Endothelial cell of umbilical vein (primary cell): ENCODE measurements around the gene PNPO. TPM values are rescaled to one million over a fixed set of nuclear protein-coding genes. Genes with fewer than 3 reads are reported as not detected.

Experiments used
- BruUV-seq: library from RNA; stranded (reverse); fragments of 400-500 nt; replicated peaks from 2 replicates; lab custom pipeline; 2021; lab: Mats Ljungman, UMichigan
- CTCF ChIA-PET: fragments of 300-600, 350-600 bp; sonication (Branson Sonifier 250); formaldehyde crosslinking; loops from one replicate; lab custom pipeline; 2021; ENCODE audit warnings: antibody characterized with exemption, inconsistent platforms; lab: Charles Lee
- POLR2A ChIA-PET: fragments of 300-600, 350-600 bp; sonication (Branson Sonifier 250); formaldehyde crosslinking; loops from one replicate; lab custom pipeline; 2021; ENCODE audit warnings: antibody characterized with exemption, inconsistent platforms; lab: Charles Lee
- DNase-seq: peaks from one replicate; pipeline ENCODE4 v3.0.0-alpha.2; 2011; ENCODE audit warnings: low read depth, low spot score
- FAIRE-seq: peaks from 2 replicates; lab custom pipeline; 2011; peaks lifted over from hg19 to GRCh38; lab: Jason Lieb, UNC
- H2AFZ ChIP-seq: 2 replicates; pipeline ENCODE4 v1.6.0; 2012; ENCODE audit warnings: low read depth, low read length, control low read depth, inconsistent platforms
- H3K27ac ChIP-seq: 2 replicates; pipeline ENCODE4 v1.5.1; 2011; ENCODE audit warnings: low read depth, mild to moderate bottlenecking, control low read depth, low read length, moderate library complexity; ENCODE audit not compliant: insufficient read depth
- H3K27me3 ChIP-seq, 2 experiments: 2 replicates each; pipeline versions ENCODE4 v1.6.0 to v1.6.1; 2011; ENCODE audit warnings: low read length in 2 of 2, mixed read lengths in 1 of 2; ENCODE audit not compliant: control insufficient read depth in 2 of 2, insufficient read depth in 2 of 2
- H3K36me3 ChIP-seq, 2 experiments: 2 replicates in 1 of 2; 3 replicates in 1 of 2; pipeline ENCODE4 v1.5.1; 2011; ENCODE audit warnings: low read length in 2 of 2, mild to moderate bottlenecking in 1 of 2, moderate library complexity in 1 of 2; ENCODE audit not compliant: control insufficient read depth in 2 of 2, insufficient read depth in 2 of 2; ENCODE audit errors: extremely low read depth in 1 of 2
- H3K4me1 ChIP-seq: 3 replicates; pipeline ENCODE4 v1.5.1; 2011; ENCODE audit warnings: mild to moderate bottlenecking, low read length; ENCODE audit not compliant: control insufficient read depth, insufficient read depth; ENCODE audit errors: extremely low read depth
- H3K4me2 ChIP-seq: 2 replicates; pipeline ENCODE4 v1.6.1; 2011; ENCODE audit warnings: low read length, control low read depth, mixed read lengths; ENCODE audit not compliant: insufficient read depth
- H3K4me3 ChIP-seq, 3 experiments: fragments of 200-600 bp in 1 of 3; sonication (generic), shearing (Covaris generic) in 1 of 3; replicated peaks in 1 of 3; 2 replicates each; pipeline ENCODE4 v1.5.1; 2011 to 2016; ENCODE audit warnings: control low read depth in 3 of 3, low read length in 3 of 3, mild to moderate bottlenecking in 2 of 3, inconsistent platforms in 1 of 3, low read depth in 1 of 3, moderate library complexity in 1 of 3; ENCODE audit not compliant: insufficient read depth in 1 of 3
- H3K79me2 ChIP-seq: 2 replicates; pipeline ENCODE4 v1.6.0; 2012; ENCODE audit warnings: low read length, inconsistent platforms; ENCODE audit not compliant: control insufficient read depth, insufficient read depth
- H3K9ac ChIP-seq: replicated peaks from 2 replicates; pipeline ENCODE3; 2011; ENCODE audit warnings: low read length, control low read depth; ENCODE audit not compliant: insufficient read depth; ENCODE audit errors: extremely low read depth
- H3K9me1 ChIP-seq: replicated peaks from 3 replicates; pipeline ENCODE4 v1.6.0; 2011; ENCODE audit warnings: mild to moderate bottlenecking, low read length; ENCODE audit not compliant: control insufficient read depth, insufficient read depth; ENCODE audit errors: extremely low read depth
- H3K9me3 ChIP-seq: replicated peaks from 2 replicates; pipeline ENCODE4 v1.5.1; 2012; ENCODE audit warnings: low read length, inconsistent platforms; ENCODE audit not compliant: control insufficient read depth, insufficient read depth
- H4K20me1 ChIP-seq: replicated peaks from 2 replicates; pipeline ENCODE3; 2011; ENCODE audit warnings: mild to moderate bottlenecking, low read length; ENCODE audit not compliant: control insufficient read depth, insufficient read depth; ENCODE audit errors: extremely low read depth
- EZH2 ChIP-seq: IDR thresholded peaks from 2 replicates; pipeline ENCODE4 v1.6.1; 2012; ENCODE audit warnings: borderline replicate concordance, low read depth, mild to moderate bottlenecking, moderate library complexity, low read length, inconsistent platforms; ENCODE audit not compliant: severe bottlenecking
- FOS ChIP-seq: IDR thresholded peaks from 2 replicates; pipeline ENCODE4 v1.6.1; 2011; ENCODE audit warnings: mild to moderate bottlenecking, low read length, moderate library complexity, borderline replicate concordance; ENCODE audit not compliant: insufficient read depth
- JUN ChIP-seq: IDR thresholded peaks from 2 replicates; pipeline ENCODE4 v1.6.1; 2011; ENCODE audit warnings: borderline replicate concordance, low read depth; ENCODE audit not compliant: insufficient read length, insufficient read depth
- MYC ChIP-seq: IDR thresholded peaks from one replicate; pipeline ENCODE4 v1.6.1; 2011; ENCODE audit warnings: mild to moderate bottlenecking, low read depth, low read length
- POLR2A ChIP-seq: IDR thresholded peaks from 2 replicates; pipeline ENCODE4 v1.6.1; 2012; ENCODE audit warnings: low read depth, mild to moderate bottlenecking, control low read depth, low read length
- POLR2AphosphoS5 ChIP-seq: IDR thresholded peaks from 2 replicates; pipeline ENCODE4 v1.6.1; 2012; ENCODE audit warnings: low read depth, mild to moderate bottlenecking, control low read depth, low read length, moderate library complexity; ENCODE audit not compliant: insufficient read depth
- dilution Hi-C: fragments of 300-500 bp; cut with MboI; formaldehyde crosslinking; loops from one replicate; pipeline ENCODE4 v1.15.0; 2019; ENCODE audit warnings: low sequenced_read_pairs; ENCODE audit not compliant: extremely low pct_ligation_motif_present
- intact Hi-C: fragments of 100-400 bp; cut with micrococcal nuclease; formaldehyde crosslinking; loops from one replicate; pipeline ENCODE4 v1.10.0; 2022
- polyA plus RNA-seq, 4 experiments: library from polyadenylated mRNA; depleted of rRNA in 3 of 4; stranded (reverse) in 3 of 4; unstranded in 1 of 4; fragments of >200 nt; gene quantifications; 2 replicates each; pipeline versions ENCODE4 v1.2.1 to v1.2.3, GENCODE V29; 2011 to 2012; ENCODE audit warnings: missing spikeins in 1 of 4
- total RNA-seq: library from RNA; stranded (reverse); gene quantifications from 2 replicates; pipeline ENCODE4 v1.2.3, GENCODE V29; 2021
- TF ChIP-seq, protein P1 (sequence below): IDR thresholded peaks from 2 replicates; pipeline ENCODE4 v1.6.1; 2011; ENCODE audit not compliant: insufficient read depth, insufficient read length
- TF ChIP-seq, protein P2 (sequence below), 2 donors: IDR thresholded peaks; 1 replicate in 1 of 2; 2 replicates in 1 of 2; pipeline ENCODE4 v1.5.1; 2011; ENCODE audit warnings: low read length in 2 of 2, mild to moderate bottlenecking in 2 of 2, moderate library complexity in 2 of 2, control low read depth in 1 of 2, inconsistent platforms in 1 of 2, low read depth in 1 of 2; ENCODE audit not compliant: insufficient read depth in 1 of 2; ENCODE audit errors: extremely low read depth in 1 of 2

The PNPO gene
- total and polyA plus RNA-seq, 2 donors (not counting 3 experiments of a cell fraction or from before 2014, with no cell fraction given) = 19.7 to 22.0 TPM

DNA sequence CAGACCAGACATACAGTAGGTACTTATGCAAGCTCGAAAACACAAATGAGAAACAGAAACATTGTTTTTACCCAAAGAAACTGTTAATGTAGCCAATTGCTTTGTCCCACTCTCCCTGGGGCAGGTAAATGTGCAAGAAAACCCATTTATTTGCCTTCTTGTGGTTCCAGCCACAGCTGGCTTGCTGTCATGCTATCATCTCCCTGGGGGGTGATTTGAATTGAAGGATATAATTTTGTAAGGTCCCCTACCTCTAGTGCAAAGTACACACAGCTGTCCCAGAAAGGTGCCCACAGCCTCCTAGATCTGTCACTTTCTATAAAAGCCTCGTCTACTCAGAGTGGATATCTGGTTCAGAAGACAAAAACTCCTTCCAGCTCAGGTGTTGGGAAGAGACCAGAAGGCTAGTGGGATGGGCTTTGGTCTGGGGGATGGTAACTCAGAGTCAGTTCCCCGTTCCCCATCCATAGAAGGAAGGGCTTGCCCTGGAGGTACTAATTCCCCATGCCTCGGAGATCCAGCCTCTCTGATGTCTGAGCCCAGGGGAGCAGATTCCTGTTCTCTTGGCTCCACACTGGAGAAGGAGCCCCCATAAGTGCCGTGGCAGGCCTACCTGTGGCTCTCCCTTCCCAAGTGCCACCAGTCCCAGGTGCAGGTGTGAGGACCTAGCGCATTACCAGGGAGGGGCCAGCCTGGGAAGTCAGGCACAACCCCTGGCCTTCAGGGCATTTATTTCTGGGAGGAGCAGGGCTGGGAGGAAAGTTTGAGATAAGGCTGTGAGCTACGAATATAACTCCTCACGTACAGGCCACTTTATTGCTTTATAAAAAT is 18.7 kb downstream of the PNPO start:
- H3K4me2 ChIP-seq = no peak overlapping the region
- H3K9me1 ChIP-seq = no peaks in the 10 kb centered on the region
- no peak for DNase-seq
- H3K9ac ChIP-seq = no peak overlapping the region
- peaks cover 2 to 9% of the 10 kb centered on the region in 2 experiments for H3K27me3 ChIP-seq
- POLR2A ChIA-PET = interaction anchor here (0.7 to 1.0 kb wide), 2 partner anchors 19 to 57 kb away, joined by 3 to 4 read pairs; partner anchors contain the start of gene PNPO
- CTCF ChIA-PET = interaction anchor here (0.9 to 8.0 kb wide), 6 partner anchors 9 to 70 kb away, joined by 3 to 73 read pairs (median 4); partner anchors contain the start of gene CDK5RAP3
- H3K9me3 ChIP-seq = no peaks in the 10 kb centered on the region
- no TSS peak for BruUV-seq
- no peaks in the 10 kb centered on the region for H3K4me1 ChIP-seq
- H3K4me3 ChIP-seq = no peak overlapping the region
- no peak overlapping the region for H3K27ac ChIP-seq
- H3K79me2 ChIP-seq = no peaks in the 10 kb centered on the region
- H3K36me3 ChIP-seq = no peaks in the 10 kb centered on the region
- no peak for TF ChIP-seq FOS
- TF ChIP-seq, protein P1, sequence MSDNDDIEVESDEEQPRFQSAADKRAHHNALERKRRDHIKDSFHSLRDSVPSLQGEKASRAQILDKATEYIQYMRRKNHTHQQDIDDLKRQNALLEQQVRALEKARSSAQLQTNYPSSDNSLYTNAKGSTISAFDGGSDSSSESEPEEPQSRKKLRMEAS = no peak
- TF ChIP-seq JUN = no peak
- TF ChIP-seq POLR2A = no peak
- no peak for TF ChIP-seq POLR2AphosphoS5
- no peak for TF ChIP-seq MYC
- no peak for TF ChIP-seq EZH2
- TF ChIP-seq, protein P2, sequence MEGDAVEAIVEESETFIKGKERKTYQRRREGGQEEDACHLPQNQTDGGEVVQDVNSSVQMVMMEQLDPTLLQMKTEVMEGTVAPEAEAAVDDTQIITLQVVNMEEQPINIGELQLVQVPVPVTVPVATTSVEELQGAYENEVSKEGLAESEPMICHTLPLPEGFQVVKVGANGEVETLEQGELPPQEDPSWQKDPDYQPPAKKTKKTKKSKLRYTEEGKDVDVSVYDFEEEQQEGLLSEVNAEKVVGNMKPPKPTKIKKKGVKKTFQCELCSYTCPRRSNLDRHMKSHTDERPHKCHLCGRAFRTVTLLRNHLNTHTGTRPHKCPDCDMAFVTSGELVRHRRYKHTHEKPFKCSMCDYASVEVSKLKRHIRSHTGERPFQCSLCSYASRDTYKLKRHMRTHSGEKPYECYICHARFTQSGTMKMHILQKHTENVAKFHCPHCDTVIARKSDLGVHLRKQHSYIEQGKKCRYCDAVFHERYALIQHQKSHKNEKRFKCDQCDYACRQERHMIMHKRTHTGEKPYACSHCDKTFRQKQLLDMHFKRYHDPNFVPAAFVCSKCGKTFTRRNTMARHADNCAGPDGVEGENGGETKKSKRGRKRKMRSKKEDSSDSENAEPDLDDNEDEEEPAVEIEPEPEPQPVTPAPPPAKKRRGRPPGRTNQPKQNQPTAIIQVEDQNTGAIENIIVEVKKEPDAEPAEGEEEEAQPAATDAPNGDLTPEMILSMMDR (IDR thresholded peaks at IDR 0.05; ENCODE audit: extremely low read depth in 1 of 2, insufficient read depth in 1 of 2, low read depth in 1 of 2, low read length in 2 of 2) = no peak
- H2AFZ ChIP-seq = no peak overlapping the region
- intact Hi-C loops (no loop called here), dilution Hi-C loops (no loop called here)
- no peaks in the 10 kb centered on the region for H4K20me1 ChIP-seq
- no peak for FAIRE-seq
